Measurements from ENCODE around the gene RLBP1. TPM values are rescaled to one million over a fixed set of nuclear protein-coding genes. Genes with fewer than 3 reads are reported as not detected.

RLBP1 gene
- total RNA-seq, 1 experiment from 2014 or later: not detected

DNA sequence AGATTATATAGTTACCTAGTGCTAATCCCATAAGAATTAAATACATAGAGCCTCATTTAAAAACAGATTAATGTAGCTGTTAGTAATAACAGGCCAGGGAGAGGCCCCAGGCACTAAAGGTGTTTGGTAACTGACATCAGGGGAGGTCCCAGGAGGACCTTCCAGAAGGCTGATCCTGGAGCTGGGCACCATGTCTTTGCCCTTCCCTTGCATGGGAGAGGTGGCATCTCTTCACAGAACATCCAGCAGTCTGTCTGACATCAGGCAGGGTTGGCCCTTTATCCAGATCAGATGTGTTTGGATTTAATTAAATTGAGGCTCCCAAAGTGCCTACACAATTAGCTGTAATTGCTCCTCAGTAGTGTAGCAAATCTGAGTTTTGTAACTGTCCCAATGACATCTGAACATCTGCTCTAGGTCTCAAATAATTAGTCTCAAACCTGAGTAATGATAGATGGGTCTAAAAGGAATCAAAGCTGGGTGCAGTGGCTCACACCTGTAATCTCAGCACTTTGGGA, 53.0 kb downstream of the RLBP1 start (continued):
- no peak for TF ChIP-seq ZNF232 (CRISPR knock-in tag; IDR thresholded peaks at IDR 0.05)

DNA sequence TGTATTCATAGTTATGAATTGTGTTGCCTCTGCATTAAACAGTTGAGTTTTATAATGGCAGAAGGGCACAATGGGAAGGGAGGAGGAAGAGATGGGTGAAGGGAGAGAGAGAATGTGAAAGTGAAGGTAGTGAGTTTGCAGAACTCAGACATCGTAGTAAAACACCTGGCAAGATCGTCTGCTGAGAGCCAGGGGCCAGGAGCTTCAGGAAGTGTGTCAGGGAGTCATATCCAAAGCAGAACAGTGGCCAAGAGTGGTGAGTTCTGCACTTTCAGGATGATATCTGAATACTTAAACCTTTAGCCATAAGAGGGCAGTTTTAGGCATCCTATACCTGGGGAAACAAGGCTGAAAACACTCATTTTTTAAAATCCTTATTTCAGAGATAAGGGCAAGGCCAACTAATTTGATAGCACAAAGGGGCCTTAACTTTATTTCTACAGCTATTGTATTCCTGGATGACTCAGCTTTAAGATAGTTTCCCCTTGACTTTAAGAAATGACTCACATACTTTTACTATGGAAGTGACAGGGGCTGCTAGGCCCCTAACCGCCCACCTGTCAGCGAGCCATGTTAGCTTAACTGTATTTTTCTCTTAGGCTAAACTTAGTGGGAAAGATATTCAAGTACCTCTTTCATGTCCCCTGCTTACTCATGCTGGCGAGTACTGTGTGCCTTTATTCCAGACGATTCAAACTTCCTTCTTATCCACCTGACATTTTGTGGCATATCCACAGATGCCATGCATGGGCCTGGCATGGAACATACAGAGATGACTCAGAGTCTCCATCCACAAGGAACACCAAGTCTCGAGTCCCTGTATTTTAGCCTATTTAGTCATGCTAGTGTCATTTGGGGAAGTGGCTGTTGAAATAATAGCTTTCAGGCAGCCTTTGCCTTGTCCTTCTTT, 53.9 kb downstream of the RLBP1 start:
- H3K27ac Mint-ChIP-seq: no peak overlapping the region; the same call in 1 of the 2 replicates
- CTCF ChIA-PET: interaction anchor here (0.6 to 4.7 kb wide), 7 partner anchors 10 to 273 kb away, joined by 3 to 24 read pairs (median 5); partner anchors contain the start of gene ABHD2

More for the DNA sequence above, 53.9 kb downstream of the RLBP1 start:
- DNase-seq (ENCODE audit: low spot score) (no peak), ATAC-seq (no peak)
- Mint-ChIP-seq H3K27me3 (ENCODE audit: low read depth) (no peaks in the 10 kb centered on the region), H3K36me3 (no peaks in the 10 kb centered on the region), H3K4me3 (no peak overlapping the region), H3K9me3 (no peaks in the 10 kb centered on the region), H3K4me1 (peaks cover 22% of the 10 kb centered on the region)
- POLR2A ChIA-PET: interaction anchor here (1.1 kb wide), 1 partner anchor 22 kb away, joined by 3 read pairs; no protein-coding TSS in a partner anchor
- TF ChIP-seq ZNF317 (CRISPR knock-in tag; IDR thresholded peaks at IDR 0.05; ENCODE audit: borderline replicate concordance, low read depth): no peak
- TF ChIP-seq, protein P1, sequence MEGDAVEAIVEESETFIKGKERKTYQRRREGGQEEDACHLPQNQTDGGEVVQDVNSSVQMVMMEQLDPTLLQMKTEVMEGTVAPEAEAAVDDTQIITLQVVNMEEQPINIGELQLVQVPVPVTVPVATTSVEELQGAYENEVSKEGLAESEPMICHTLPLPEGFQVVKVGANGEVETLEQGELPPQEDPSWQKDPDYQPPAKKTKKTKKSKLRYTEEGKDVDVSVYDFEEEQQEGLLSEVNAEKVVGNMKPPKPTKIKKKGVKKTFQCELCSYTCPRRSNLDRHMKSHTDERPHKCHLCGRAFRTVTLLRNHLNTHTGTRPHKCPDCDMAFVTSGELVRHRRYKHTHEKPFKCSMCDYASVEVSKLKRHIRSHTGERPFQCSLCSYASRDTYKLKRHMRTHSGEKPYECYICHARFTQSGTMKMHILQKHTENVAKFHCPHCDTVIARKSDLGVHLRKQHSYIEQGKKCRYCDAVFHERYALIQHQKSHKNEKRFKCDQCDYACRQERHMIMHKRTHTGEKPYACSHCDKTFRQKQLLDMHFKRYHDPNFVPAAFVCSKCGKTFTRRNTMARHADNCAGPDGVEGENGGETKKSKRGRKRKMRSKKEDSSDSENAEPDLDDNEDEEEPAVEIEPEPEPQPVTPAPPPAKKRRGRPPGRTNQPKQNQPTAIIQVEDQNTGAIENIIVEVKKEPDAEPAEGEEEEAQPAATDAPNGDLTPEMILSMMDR (IDR thresholded peaks at IDR 0.05): no peak
- TF ChIP-seq, protein P2, sequence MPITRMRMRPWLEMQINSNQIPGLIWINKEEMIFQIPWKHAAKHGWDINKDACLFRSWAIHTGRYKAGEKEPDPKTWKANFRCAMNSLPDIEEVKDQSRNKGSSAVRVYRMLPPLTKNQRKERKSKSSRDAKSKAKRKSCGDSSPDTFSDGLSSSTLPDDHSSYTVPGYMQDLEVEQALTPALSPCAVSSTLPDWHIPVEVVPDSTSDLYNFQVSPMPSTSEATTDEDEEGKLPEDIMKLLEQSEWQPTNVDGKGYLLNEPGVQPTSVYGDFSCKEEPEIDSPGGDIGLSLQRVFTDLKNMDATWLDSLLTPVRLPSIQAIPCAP (CRISPR knock-in tag; IDR thresholded peaks at IDR 0.05): no peak
- no peak for TF ChIP-seq SMAD4 (CRISPR knock-in tag; IDR thresholded peaks at IDR 0.05)
- no peak for TF ChIP-seq NFYB (CRISPR knock-in tag; conservative IDR thresholded peaks at IDR 0.05; ENCODE audit: low read depth)
- TF ChIP-seq, protein P3, sequence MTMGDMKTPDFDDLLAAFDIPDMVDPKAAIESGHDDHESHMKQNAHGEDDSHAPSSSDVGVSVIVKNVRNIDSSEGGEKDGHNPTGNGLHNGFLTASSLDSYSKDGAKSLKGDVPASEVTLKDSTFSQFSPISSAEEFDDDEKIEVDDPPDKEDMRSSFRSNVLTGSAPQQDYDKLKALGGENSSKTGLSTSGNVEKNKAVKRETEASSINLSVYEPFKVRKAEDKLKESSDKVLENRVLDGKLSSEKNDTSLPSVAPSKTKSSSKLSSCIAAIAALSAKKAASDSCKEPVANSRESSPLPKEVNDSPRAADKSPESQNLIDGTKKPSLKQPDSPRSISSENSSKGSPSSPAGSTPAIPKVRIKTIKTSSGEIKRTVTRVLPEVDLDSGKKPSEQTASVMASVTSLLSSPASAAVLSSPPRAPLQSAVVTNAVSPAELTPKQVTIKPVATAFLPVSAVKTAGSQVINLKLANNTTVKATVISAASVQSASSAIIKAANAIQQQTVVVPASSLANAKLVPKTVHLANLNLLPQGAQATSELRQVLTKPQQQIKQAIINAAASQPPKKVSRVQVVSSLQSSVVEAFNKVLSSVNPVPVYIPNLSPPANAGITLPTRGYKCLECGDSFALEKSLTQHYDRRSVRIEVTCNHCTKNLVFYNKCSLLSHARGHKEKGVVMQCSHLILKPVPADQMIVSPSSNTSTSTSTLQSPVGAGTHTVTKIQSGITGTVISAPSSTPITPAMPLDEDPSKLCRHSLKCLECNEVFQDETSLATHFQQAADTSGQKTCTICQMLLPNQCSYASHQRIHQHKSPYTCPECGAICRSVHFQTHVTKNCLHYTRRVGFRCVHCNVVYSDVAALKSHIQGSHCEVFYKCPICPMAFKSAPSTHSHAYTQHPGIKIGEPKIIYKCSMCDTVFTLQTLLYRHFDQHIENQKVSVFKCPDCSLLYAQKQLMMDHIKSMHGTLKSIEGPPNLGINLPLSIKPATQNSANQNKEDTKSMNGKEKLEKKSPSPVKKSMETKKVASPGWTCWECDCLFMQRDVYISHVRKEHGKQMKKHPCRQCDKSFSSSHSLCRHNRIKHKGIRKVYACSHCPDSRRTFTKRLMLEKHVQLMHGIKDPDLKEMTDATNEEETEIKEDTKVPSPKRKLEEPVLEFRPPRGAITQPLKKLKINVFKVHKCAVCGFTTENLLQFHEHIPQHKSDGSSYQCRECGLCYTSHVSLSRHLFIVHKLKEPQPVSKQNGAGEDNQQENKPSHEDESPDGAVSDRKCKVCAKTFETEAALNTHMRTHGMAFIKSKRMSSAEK (CRISPR knock-in tag; IDR thresholded peaks at IDR 0.05; ENCODE audit: borderline replicate concordance): no peak
- TF ChIP-seq, protein P4, sequence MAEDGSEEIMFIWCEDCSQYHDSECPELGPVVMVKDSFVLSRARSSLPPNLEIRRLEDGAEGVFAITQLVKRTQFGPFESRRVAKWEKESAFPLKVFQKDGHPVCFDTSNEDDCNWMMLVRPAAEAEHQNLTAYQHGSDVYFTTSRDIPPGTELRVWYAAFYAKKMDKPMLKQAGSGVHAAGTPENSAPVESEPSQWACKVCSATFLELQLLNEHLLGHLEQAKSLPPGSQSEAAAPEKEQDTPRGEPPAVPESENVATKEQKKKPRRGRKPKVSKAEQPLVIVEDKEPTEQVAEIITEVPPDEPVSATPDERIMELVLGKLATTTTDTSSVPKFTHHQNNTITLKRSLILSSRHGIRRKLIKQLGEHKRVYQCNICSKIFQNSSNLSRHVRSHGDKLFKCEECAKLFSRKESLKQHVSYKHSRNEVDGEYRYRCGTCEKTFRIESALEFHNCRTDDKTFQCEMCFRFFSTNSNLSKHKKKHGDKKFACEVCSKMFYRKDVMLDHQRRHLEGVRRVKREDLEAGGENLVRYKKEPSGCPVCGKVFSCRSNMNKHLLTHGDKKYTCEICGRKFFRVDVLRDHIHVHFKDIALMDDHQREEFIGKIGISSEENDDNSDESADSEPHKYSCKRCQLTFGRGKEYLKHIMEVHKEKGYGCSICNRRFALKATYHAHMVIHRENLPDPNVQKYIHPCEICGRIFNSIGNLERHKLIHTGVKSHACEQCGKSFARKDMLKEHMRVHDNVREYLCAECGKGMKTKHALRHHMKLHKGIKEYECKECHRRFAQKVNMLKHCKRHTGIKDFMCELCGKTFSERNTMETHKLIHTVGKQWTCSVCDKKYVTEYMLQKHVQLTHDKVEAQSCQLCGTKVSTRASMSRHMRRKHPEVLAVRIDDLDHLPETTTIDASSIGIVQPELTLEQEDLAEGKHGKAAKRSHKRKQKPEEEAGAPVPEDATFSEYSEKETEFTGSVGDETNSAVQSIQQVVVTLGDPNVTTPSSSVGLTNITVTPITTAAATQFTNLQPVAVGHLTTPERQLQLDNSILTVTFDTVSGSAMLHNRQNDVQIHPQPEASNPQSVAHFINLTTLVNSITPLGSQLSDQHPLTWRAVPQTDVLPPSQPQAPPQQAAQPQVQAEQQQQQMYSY (CRISPR knock-in tag; IDR thresholded peaks at IDR 0.05): no peak
- TF ChIP-seq HMGA2 (CRISPR knock-in tag; IDR thresholded peaks at IDR 0.05): no peak
- TF ChIP-seq, protein P5, sequence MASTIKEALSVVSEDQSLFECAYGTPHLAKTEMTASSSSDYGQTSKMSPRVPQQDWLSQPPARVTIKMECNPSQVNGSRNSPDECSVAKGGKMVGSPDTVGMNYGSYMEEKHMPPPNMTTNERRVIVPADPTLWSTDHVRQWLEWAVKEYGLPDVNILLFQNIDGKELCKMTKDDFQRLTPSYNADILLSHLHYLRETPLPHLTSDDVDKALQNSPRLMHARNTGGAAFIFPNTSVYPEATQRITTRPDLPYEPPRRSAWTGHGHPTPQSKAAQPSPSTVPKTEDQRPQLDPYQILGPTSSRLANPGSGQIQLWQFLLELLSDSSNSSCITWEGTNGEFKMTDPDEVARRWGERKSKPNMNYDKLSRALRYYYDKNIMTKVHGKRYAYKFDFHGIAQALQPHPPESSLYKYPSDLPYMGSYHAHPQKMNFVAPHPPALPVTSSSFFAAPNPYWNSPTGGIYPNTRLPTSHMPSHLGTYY (CRISPR knock-in tag; IDR thresholded peaks at IDR 0.05): no peak
- no peak for TF ChIP-seq GRHL2 (CRISPR knock-in tag; IDR thresholded peaks at IDR 0.05; ENCODE audit: insufficient replicate concordance, severe bottlenecking)
- no peak for TF ChIP-seq PRRX2 (CRISPR knock-in tag; IDR thresholded peaks at IDR 0.05)
- no peak for TF ChIP-seq ZNF219 (CRISPR knock-in tag; IDR thresholded peaks at IDR 0.05; ENCODE audit: borderline replicate concordance)
- TF ChIP-seq, protein P6, sequence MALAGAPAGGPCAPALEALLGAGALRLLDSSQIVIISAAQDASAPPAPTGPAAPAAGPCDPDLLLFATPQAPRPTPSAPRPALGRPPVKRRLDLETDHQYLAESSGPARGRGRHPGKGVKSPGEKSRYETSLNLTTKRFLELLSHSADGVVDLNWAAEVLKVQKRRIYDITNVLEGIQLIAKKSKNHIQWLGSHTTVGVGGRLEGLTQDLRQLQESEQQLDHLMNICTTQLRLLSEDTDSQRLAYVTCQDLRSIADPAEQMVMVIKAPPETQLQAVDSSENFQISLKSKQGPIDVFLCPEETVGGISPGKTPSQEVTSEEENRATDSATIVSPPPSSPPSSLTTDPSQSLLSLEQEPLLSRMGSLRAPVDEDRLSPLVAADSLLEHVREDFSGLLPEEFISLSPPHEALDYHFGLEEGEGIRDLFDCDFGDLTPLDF (CRISPR knock-in tag; IDR thresholded peaks at IDR 0.05): no peak
- TF ChIP-seq ELF4 (CRISPR knock-in tag; IDR thresholded peaks at IDR 0.05; ENCODE audit: low read depth): no peak
- TF ChIP-seq NR1H2 (CRISPR knock-in tag; IDR thresholded peaks at IDR 0.05): no peak
